Neural progenitor cell (in vitro differentiated cells): ENCODE measurements around the gene PPP1R16B. TPM values are rescaled to one million over a fixed set of nuclear protein-coding genes. Genes with fewer than 3 reads are reported as not detected.

ENCODE experiments used
- DNase-seq: peaks from one replicate; pipeline ENCODE4 v3.0.0-alpha.2; 2016; ENCODE audit warnings: low spot score
- H2AFZ ChIP-seq: fragments of 200-600 bp; sonication (generic); replicated peaks from 2 replicates; pipeline ENCODE4 v1.6.1; 2016; ENCODE audit warnings: antibody characterized with exemption
- H3F3A ChIP-seq: fragments of 200-600 bp; sonication (generic); 2 replicates; pipeline ENCODE4 v1.6.1; 2016; ENCODE audit warnings: antibody characterized with exemption, low read depth
- H3K27ac ChIP-seq: fragments of 200-600 bp; sonication (generic); 2 replicates; pipeline ENCODE4 v1.5.1; 2016; ENCODE audit warnings: mild to moderate bottlenecking
- H3K27me3 ChIP-seq: fragments of 200-600 bp; sonication (generic); 2 replicates; pipeline ENCODE4 v1.6.1; 2016; ENCODE audit warnings: mild to moderate bottlenecking, moderate library complexity
- H3K36me3 ChIP-seq: fragments of 200-600 bp; sonication (generic); 2 replicates; pipeline ENCODE4 v1.5.1; 2016
- H3K4me1 ChIP-seq: fragments of 200-600 bp; sonication (generic); 2 replicates; pipeline ENCODE4 v1.6.1; 2016; ENCODE audit warnings: mixed run types
- H3K4me2 ChIP-seq: fragments of 200-600 bp; sonication (generic); 2 replicates; pipeline ENCODE4 v1.6.1; 2016
- H3K4me3 ChIP-seq: fragments of 200-600 bp; sonication (generic); 2 replicates; pipeline ENCODE4 v1.5.1; 2016
- H3K79me2 ChIP-seq: fragments of 200-600 bp; sonication (generic); 2 replicates; pipeline ENCODE4 v1.6.1; 2016; ENCODE audit warnings: low read depth
- H3K9ac ChIP-seq: fragments of 200-600 bp; sonication (generic); 2 replicates; pipeline ENCODE4 v1.6.1; 2016
- H3K9me3 ChIP-seq: fragments of 200-600 bp; sonication (generic); 2 replicates; pipeline ENCODE4 v1.5.1; 2016; ENCODE audit warnings: low read depth
- H4K20me1 ChIP-seq: fragments of 200-600 bp; sonication (generic); 2 replicates; pipeline ENCODE4 v1.6.1; 2016; ENCODE audit warnings: low read depth
- H3K27ac Mint-ChIP-seq: 3 replicates; pipeline ENCODE4 v1.8.0; 2021; ENCODE audit warnings: mixed read lengths
- H3K27me3 Mint-ChIP-seq: 2 replicates; pipeline ENCODE4 v1.8.0; 2022; ENCODE audit warnings: low read depth, mild to moderate bottlenecking, inconsistent platforms, moderate library complexity, mixed read lengths; ENCODE audit not compliant: insufficient read depth
- H3K36me3 Mint-ChIP-seq: 3 replicates; pipeline ENCODE4 v1.8.0; 2021; ENCODE audit warnings: mixed read lengths
- H3K4me1 Mint-ChIP-seq: 3 replicates; pipeline ENCODE4 v1.8.0; 2021; ENCODE audit warnings: mixed read lengths
- H3K4me3 Mint-ChIP-seq: 3 replicates; pipeline ENCODE4 v1.8.0; 2021; ENCODE audit warnings: mild to moderate bottlenecking, moderate library complexity, mixed read lengths
- H3K9me3 Mint-ChIP-seq: 3 replicates; pipeline ENCODE4 v1.8.0; 2020; ENCODE audit warnings: mixed read lengths
- EZH2 ChIP-seq: fragments of 200-600 bp; sonication (generic); IDR thresholded peaks from 2 replicates; pipeline ENCODE4 v1.6.1; 2017; ENCODE audit warnings: antibody characterized with exemption, mild to moderate bottlenecking, moderate library complexity
- EZH2phosphoT487 ChIP-seq: fragments of 200-600 bp; sonication (generic); IDR thresholded peaks from 2 replicates; pipeline ENCODE4 v1.6.1; 2017; ENCODE audit warnings: antibody characterized with exemption
- total RNA-seq: library from RNA; depleted of rRNA; stranded (reverse); fragments of >200 nt; gene quantifications from 2 replicates; pipeline ENCODE4 v1.2.3, GENCODE V29; 2015; ENCODE audit warnings: low replicate concordance
- TF ChIP-seq, protein P1 (sequence below): fragments of 200-600 bp; sonication (generic); IDR thresholded peaks from 2 replicates; pipeline ENCODE4 v1.5.1; 2017; ENCODE audit warnings: antibody characterized with exemption, mild to moderate bottlenecking

The PPP1R16B gene
- total RNA-seq, 1 donor from 2014 or later = 0.95 TPM

DNA sequence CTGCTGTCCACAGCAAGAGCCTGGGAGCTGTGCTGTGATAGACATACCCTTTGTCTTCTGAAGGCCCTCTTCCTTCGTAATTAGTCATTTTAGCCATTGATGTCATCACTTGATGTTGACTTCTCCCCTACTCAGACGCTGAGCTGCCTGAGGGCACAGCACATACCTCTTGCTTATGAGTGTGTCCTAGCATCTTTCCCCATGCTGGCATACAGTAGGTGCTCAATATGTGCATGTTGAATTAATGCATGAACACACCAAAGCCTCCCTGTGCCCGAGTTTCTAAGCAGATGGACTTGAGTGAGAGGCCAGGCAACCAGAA, 85.0 kb downstream of the PPP1R16B start:
- no peak overlapping the region for H3K4me2 ChIP-seq
- H3K27me3 Mint-ChIP-seq = peaks cover 8% of the 10 kb centered on the region
- no peak overlapping the region for H3K27ac ChIP-seq
- H3K4me3 ChIP-seq = no peak overlapping the region
- H3K36me3 Mint-ChIP-seq = no peaks in the 10 kb centered on the region
- no peaks in the 10 kb centered on the region for H3F3A ChIP-seq
- TF ChIP-seq, protein P1, sequence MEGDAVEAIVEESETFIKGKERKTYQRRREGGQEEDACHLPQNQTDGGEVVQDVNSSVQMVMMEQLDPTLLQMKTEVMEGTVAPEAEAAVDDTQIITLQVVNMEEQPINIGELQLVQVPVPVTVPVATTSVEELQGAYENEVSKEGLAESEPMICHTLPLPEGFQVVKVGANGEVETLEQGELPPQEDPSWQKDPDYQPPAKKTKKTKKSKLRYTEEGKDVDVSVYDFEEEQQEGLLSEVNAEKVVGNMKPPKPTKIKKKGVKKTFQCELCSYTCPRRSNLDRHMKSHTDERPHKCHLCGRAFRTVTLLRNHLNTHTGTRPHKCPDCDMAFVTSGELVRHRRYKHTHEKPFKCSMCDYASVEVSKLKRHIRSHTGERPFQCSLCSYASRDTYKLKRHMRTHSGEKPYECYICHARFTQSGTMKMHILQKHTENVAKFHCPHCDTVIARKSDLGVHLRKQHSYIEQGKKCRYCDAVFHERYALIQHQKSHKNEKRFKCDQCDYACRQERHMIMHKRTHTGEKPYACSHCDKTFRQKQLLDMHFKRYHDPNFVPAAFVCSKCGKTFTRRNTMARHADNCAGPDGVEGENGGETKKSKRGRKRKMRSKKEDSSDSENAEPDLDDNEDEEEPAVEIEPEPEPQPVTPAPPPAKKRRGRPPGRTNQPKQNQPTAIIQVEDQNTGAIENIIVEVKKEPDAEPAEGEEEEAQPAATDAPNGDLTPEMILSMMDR = no peak
- TF ChIP-seq EZH2 (no peak), EZH2phosphoT487 (no peak)
- H3K9me3 Mint-ChIP-seq = no peaks in the 10 kb centered on the region
- H3K27ac Mint-ChIP-seq = no peak overlapping the region
- H3K4me1 ChIP-seq = no peaks in the 10 kb centered on the region
- H3K79me2 ChIP-seq = no peaks in the 10 kb centered on the region
- H3K9ac ChIP-seq = no peak overlapping the region
- H2AFZ ChIP-seq = no peak overlapping the region
- H3K4me1 Mint-ChIP-seq = peaks cover 9% of the 10 kb centered on the region
- H4K20me1 ChIP-seq = no peaks in the 10 kb centered on the region
- H3K9me3 ChIP-seq = no peaks in the 10 kb centered on the region
- H3K27me3 ChIP-seq = peaks cover 15% of the 10 kb centered on the region
- no peaks in the 10 kb centered on the region for H3K36me3 ChIP-seq
- no peak for DNase-seq
- H3K4me3 Mint-ChIP-seq = no peak overlapping the region

DNA sequence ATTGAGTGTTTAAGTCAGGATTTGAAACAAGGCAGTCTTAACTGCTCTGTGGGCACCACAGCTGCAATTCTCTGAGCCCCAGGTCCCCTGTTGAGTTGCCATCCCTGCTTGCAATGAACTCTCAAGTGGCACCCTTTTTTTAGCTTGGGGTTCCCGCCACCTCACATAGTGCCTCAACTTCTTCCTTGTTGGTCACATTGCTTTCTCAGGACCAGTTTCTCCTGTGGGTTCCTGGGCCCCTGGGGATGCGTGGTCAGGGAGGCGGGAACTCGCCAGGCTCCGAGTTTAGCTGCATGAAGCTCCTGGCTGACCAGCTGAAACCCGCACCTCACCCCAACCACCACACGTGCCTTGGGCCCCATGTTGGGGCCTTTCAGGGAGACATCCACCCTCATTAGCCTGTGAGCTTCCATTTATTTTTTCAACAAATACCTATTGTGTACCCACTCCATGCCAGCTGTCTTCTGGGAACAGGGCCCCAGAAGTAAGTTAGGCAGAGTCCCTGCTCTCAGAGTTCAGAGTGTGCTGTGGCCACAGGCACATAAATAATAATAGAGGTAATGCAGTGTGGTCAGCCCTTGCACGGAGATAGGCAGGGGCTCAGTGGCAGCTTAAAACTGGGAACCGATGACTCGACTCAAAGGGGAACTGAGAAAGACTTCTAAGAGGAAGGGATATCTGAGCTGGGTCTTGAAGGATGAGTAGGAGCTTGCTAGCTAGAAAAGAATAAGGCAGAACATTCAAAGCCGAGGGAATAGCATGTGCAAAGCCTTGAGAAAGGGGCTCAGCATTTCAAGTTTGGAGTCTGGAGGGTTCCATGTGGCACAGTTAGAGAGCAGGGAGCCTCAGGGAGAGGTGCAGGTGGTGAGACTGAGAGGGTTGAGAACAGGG, 86.8 kb downstream of the PPP1R16B start:
- H3K27ac Mint-ChIP-seq = no peak overlapping the region
- H3K36me3 Mint-ChIP-seq = no peaks in the 10 kb centered on the region
- DNase-seq = no peak
- Histone ChIP-seq H3K27me3 (peaks cover 17% of the 10 kb centered on the region), H3K4me1 (no peaks in the 10 kb centered on the region), H3F3A (no peaks in the 10 kb centered on the region), H3K9me3 (no peaks in the 10 kb centered on the region), H3K27ac (no peak overlapping the region), H4K20me1 (no peaks in the 10 kb centered on the region), H2AFZ (no peak overlapping the region), H3K79me2 (no peaks in the 10 kb centered on the region), H3K4me2 (no peak overlapping the region), H3K36me3 (no peaks in the 10 kb centered on the region), H3K9ac (no peak overlapping the region), H3K4me3 (no peak overlapping the region)
- H3K27me3 Mint-ChIP-seq = peaks cover 8% of the 10 kb centered on the region
- TF ChIP-seq EZH2phosphoT487 (no peak), EZH2 (no peak)
- TF ChIP-seq, protein P1 = no peak
- H3K4me3 Mint-ChIP-seq = no peak overlapping the region
- H3K9me3 Mint-ChIP-seq = no peaks in the 10 kb centered on the region
- peaks cover 9% of the 10 kb centered on the region for H3K4me1 Mint-ChIP-seq

DNA sequence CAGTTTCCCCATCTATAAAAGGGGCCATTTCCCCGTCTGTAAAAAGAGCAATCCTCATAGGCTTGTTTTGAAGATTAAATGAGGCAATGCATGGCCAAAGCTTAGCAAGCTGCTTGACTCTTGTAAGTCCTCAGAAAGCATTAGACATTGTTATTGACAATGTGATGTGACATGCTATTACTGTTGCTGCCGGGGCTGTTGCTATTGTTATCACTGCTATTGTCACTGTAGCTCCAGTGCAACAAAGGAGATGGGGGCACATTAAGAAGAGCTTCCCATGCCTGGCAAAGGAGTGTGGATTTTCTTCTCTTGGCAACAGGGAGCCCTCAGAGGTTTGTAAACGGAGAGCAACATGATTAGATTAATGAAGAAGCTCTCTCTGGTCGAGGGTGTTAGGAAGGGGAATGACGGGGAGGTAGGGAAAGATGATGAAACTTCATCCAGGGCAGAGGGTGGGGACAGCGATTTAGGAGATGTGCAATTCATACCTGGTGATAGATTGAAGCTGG, 87.6 kb downstream of the PPP1R16B start:
- Mint-ChIP-seq H3K36me3 (no peaks in the 10 kb centered on the region), H3K4me1 (peaks cover 9% of the 10 kb centered on the region), H3K9me3 (no peaks in the 10 kb centered on the region), H3K27ac (no peak overlapping the region), H3K27me3 (peaks cover 8% of the 10 kb centered on the region), H3K4me3 (no peak overlapping the region)
- H3K4me2 ChIP-seq = no peak overlapping the region
- H3K27ac ChIP-seq = no peak overlapping the region
- no peak overlapping the region for H3K9ac ChIP-seq
- no peaks in the 10 kb centered on the region for H3K9me3 ChIP-seq
- H3K27me3 ChIP-seq = peaks cover 17% of the 10 kb centered on the region
- no peaks in the 10 kb centered on the region for H3K36me3 ChIP-seq
- H3K4me1 ChIP-seq = no peaks in the 10 kb centered on the region
- peak; percentile 21 for DNase-seq
- H3K79me2 ChIP-seq = no peaks in the 10 kb centered on the region
- no peak overlapping the region for H2AFZ ChIP-seq
- H3K4me3 ChIP-seq = no peak overlapping the region
- no peak for TF ChIP-seq EZH2phosphoT487
- TF ChIP-seq, protein P1 = no peak
- no peak for TF ChIP-seq EZH2
- H3F3A ChIP-seq = no peaks in the 10 kb centered on the region
- H4K20me1 ChIP-seq = no peaks in the 10 kb centered on the region
